SK-N-SH (cell line): ENCODE data around the gene SLC35C1. TPM values are rescaled to one million over a fixed set of nuclear protein-coding genes. Genes with fewer than 3 reads are reported as not detected.

Experiments used
- CTCF ChIA-PET: fragments of 300-600, 350-600 bp; formaldehyde crosslinking; extraction: SDS; loops from one replicate; lab custom pipeline; 2021; lab: Yijun Ruan, JAX
- POLR2A ChIA-PET: fragments of 350-600 bp; sonication (Branson Sonifier 250); formaldehyde crosslinking; extraction: SDS; loops from one replicate; lab custom pipeline; 2020; ENCODE audit warnings: antibody characterized with exemption, inconsistent platforms; lab: Yijun Ruan, JAX
- DNase-seq: peaks from one replicate; pipeline ENCODE4 v3.0.0; 2012
- H2AFZ ChIP-seq: fragments of 200-600 bp; sonication (generic); 2 replicates; pipeline ENCODE4 v1.8.1; 2016; ENCODE audit warnings: antibody characterized with exemption, mild to moderate bottlenecking, low read depth
- H3F3A ChIP-seq: fragments of 200-600 bp; sonication (generic); replicated peaks from 2 replicates; pipeline ENCODE3; 2016; ENCODE audit warnings: antibody characterized with exemption, mild to moderate bottlenecking; ENCODE audit not compliant: insufficient read depth
- H3K27ac ChIP-seq, 2 experiments: fragments of 200-500 bp in 1 of 2; fragments of 200-600 bp in 1 of 2; sonication (Bioruptor generic) in 1 of 2; sonication (generic), shearing (Covaris generic) in 1 of 2; 2 replicates each; pipeline versions ENCODE4 v1.5.1 to v1.6.1; 2014 to 2016; ENCODE audit warnings: low read depth in 2 of 2, inconsistent platforms in 1 of 2, low read length in 1 of 2, mild to moderate bottlenecking in 1 of 2, mixed read lengths in 1 of 2
- H3K27me3 ChIP-seq: fragments of 200-600 bp; sonication (generic), shearing (Covaris generic); 2 replicates; pipeline ENCODE4 v1.6.1; 2016; ENCODE audit warnings: mixed run types; ENCODE audit not compliant: insufficient read depth
- H3K36me3 ChIP-seq, 2 experiments: fragments of 200-500 bp in 1 of 2; fragments of 200-600 bp in 1 of 2; sonication (Bioruptor generic) in 1 of 2; sonication (generic) in 1 of 2; replicated peaks in 1 of 2; 2 replicates each; pipeline versions ENCODE3 to v1.5.1; 2014 to 2016; ENCODE audit warnings: low read length in 1 of 2, mild to moderate bottlenecking in 1 of 2; ENCODE audit not compliant: insufficient read depth in 2 of 2, control insufficient read depth in 1 of 2
- H3K4me1 ChIP-seq, 2 experiments: fragments of 200-500 bp in 1 of 2; fragments of 200-600 bp in 1 of 2; sonication (Bioruptor generic) in 1 of 2; sonication (generic), shearing (Covaris generic) in 1 of 2; 2 replicates each; pipeline versions ENCODE4 v1.5.1 to v1.6.1; 2014 to 2016; ENCODE audit warnings: low read depth in 1 of 2, low read length in 1 of 2, mixed run types in 1 of 2; ENCODE audit not compliant: insufficient read depth in 2 of 2, control insufficient read depth in 1 of 2
- H3K4me2 ChIP-seq: fragments of 200-600 bp; sonication (generic), shearing (Covaris generic); 2 replicates; pipeline ENCODE4 v1.6.1; 2017; ENCODE audit warnings: mixed run types
- H3K4me3 ChIP-seq, 2 experiments: fragments of 200-500 bp in 1 of 2; fragments of 200-600 bp in 1 of 2; sonication (Bioruptor generic) in 1 of 2; sonication (generic), shearing (Covaris generic) in 1 of 2; 2 replicates each; pipeline versions ENCODE4 v1.5.1 to v1.8.1; 2014 to 2016; ENCODE audit warnings: low read depth in 2 of 2, inconsistent platforms in 1 of 2, low read length in 1 of 2, mild to moderate bottlenecking in 1 of 2, mixed read lengths in 1 of 2, moderate library complexity in 1 of 2
- H3K79me2 ChIP-seq: fragments of 200-600 bp; sonication (generic); 2 replicates; pipeline ENCODE4 v1.8.1; 2017; ENCODE audit warnings: mild to moderate bottlenecking; ENCODE audit not compliant: insufficient read depth
- H3K9ac ChIP-seq: fragments of 200-600 bp; sonication (generic); 2 replicates; pipeline ENCODE4 v1.6.1; 2017; ENCODE audit warnings: mixed run types
- H3K9me2 ChIP-seq: fragments of 200-600 bp; sonication (generic); 2 replicates; pipeline ENCODE4 v1.6.1; 2017; ENCODE audit warnings: mixed run types
- H3K9me3 ChIP-seq: fragments of 200-600 bp; sonication (generic); 2 replicates; pipeline ENCODE4 v1.6.1; 2017; ENCODE audit warnings: mixed run types, mild to moderate bottlenecking, moderate library complexity
- H4K20me1 ChIP-seq: fragments of 200-600 bp; sonication (generic); 2 replicates; pipeline ENCODE4 v1.6.1; 2017; ENCODE audit warnings: mild to moderate bottlenecking, mixed run types; ENCODE audit not compliant: insufficient read depth
- ELF1 ChIP-seq: IDR thresholded peaks from 2 replicates; pipeline ENCODE4 v1.4.0; 2012
- EZH2phosphoT487 ChIP-seq: fragments of 200-600 bp; sonication (generic); IDR thresholded peaks from 2 replicates; pipeline ENCODE4 v1.6.1; 2017; ENCODE audit warnings: low read depth, mixed run types, mild to moderate bottlenecking, antibody characterized with exemption, moderate library complexity, borderline replicate concordance
- FOSL2 ChIP-seq: IDR thresholded peaks from 2 replicates; pipeline ENCODE4 v1.4.0; 2012; ENCODE audit warnings: low read depth, mild to moderate bottlenecking, moderate library complexity, borderline replicate concordance
- FOXJ3 ChIP-seq: sonication (generic); formaldehyde crosslinking; IDR thresholded peaks from 2 replicates; pipeline ENCODE4 v1.5.1; 2020; ENCODE audit warnings: mild to moderate bottlenecking, missing genetic modification reagents
- FOXM1 ChIP-seq: IDR thresholded peaks from 2 replicates; pipeline ENCODE4 v1.4.0; 2012; ENCODE audit warnings: low read depth, mild to moderate bottlenecking
- GABPA ChIP-seq: IDR thresholded peaks from 2 replicates; pipeline ENCODE4 v1.4.0; 2012; ENCODE audit warnings: low read depth, mild to moderate bottlenecking
- JUND ChIP-seq: IDR thresholded peaks from 2 replicates; pipeline ENCODE4 v1.4.0; 2012
- MEF2A ChIP-seq: IDR thresholded peaks from 2 replicates; pipeline ENCODE4 v1.4.0; 2012; ENCODE audit warnings: low read depth, borderline replicate concordance
- MXI1 ChIP-seq: IDR thresholded peaks from 2 replicates; pipeline ENCODE4 v1.6.1; 2012; ENCODE audit warnings: mild to moderate bottlenecking, low read depth, low read length, improper control_type of control experiment
- NFIC ChIP-seq: IDR thresholded peaks from 2 replicates; pipeline ENCODE4 v1.4.0; 2012; ENCODE audit warnings: borderline replicate concordance
- NRF1 ChIP-seq: IDR thresholded peaks from 2 replicates; pipeline ENCODE4 v1.6.1; 2012; ENCODE audit warnings: low read depth, mild to moderate bottlenecking, low read length
- PBX3 ChIP-seq: IDR thresholded peaks from 2 replicates; pipeline ENCODE4; 2012
- POLR2AphosphoS5 ChIP-seq: IDR thresholded peaks from 2 replicates; pipeline ENCODE4 v1.6.1; 2012; ENCODE audit warnings: low read depth, low read length
- RAD21 ChIP-seq: IDR thresholded peaks from 2 replicates; pipeline ENCODE4 v1.6.1; 2012; ENCODE audit warnings: mild to moderate bottlenecking, low read length
- REST ChIP-seq: IDR thresholded peaks from 2 replicates; pipeline ENCODE4 v1.6.1; 2012; ENCODE audit warnings: mild to moderate bottlenecking, low read depth, low read length, moderate library complexity
- RXRA ChIP-seq: IDR thresholded peaks from 2 replicates; pipeline ENCODE4 v1.4.0; 2012; ENCODE audit warnings: low read depth, mild to moderate bottlenecking, borderline replicate concordance
- SIN3A ChIP-seq: IDR thresholded peaks from 2 replicates; pipeline ENCODE4 v1.6.1; 2012; ENCODE audit warnings: low read depth, mild to moderate bottlenecking, low read length, moderate library complexity, borderline replicate concordance
- SMC3 ChIP-seq: IDR thresholded peaks from 2 replicates; pipeline ENCODE4 v1.6.1; 2012; ENCODE audit warnings: low read depth, low read length, improper control_type of control experiment
- TAF1 ChIP-seq: IDR thresholded peaks from 2 replicates; pipeline ENCODE4 v1.6.1; 2012; ENCODE audit warnings: low read depth, mild to moderate bottlenecking, low read length, moderate library complexity, borderline replicate concordance
- TCF12 ChIP-seq: IDR thresholded peaks from 2 replicates; pipeline ENCODE4 v1.4.0; 2012
- TEAD4 ChIP-seq: IDR thresholded peaks from 2 replicates; pipeline ENCODE4 v1.4.0; 2012; ENCODE audit warnings: mild to moderate bottlenecking, borderline replicate concordance; ENCODE audit not compliant: insufficient read depth
- USF1 ChIP-seq: IDR thresholded peaks from 2 replicates; pipeline ENCODE4 v1.4.0; 2012; ENCODE audit warnings: low read depth, borderline replicate concordance
- YY1 ChIP-seq: IDR thresholded peaks from 2 replicates; pipeline ENCODE4 v1.4.0; 2012; ENCODE audit warnings: low read depth, mild to moderate bottlenecking
- ZBTB33 ChIP-seq: IDR thresholded peaks from 2 replicates; pipeline ENCODE4 v1.4.0; 2012; ENCODE audit warnings: low read depth, borderline replicate concordance
- WGBS: methylation state at CpG from one replicate; pipeline ENCODE4 v1.1.6; 2017; ENCODE audit warnings: low lambda C conversion rate; 5-methylcytosine and 5-hydroxymethylcytosine counted together
- polyA plus RNA-seq, 3 experiments: library from polyadenylated mRNA; depleted of rRNA; stranded (reverse); fragments of >200 nt; gene quantifications; 2 replicates each; pipeline ENCODE4 v1.2.3, GENCODE V29; 2012
- TF ChIP-seq, protein P1 (sequence below): IDR thresholded peaks from 2 replicates; pipeline ENCODE4 v1.4.0; 2012; ENCODE audit warnings: low read depth
- TF ChIP-seq, protein P2 (sequence below): fragments of 150-350 bp; IDR thresholded peaks from 2 replicates; pipeline ENCODE4 v1.6.1; 2016; ENCODE audit warnings: mild to moderate bottlenecking, low read depth, low read length

SLC35C1 gene
- 6.2 and 6.5 TPM in 2 replicates for polyA plus RNA-seq (2012; rRNA removed)
- polyA plus RNA-seq (2012; cell fraction: cytosol; rRNA removed): 4.0 and 6.1 TPM in 2 replicates
- polyA plus RNA-seq (2012; cell fraction: nucleus; rRNA removed): 5.0 and 6.0 TPM in 2 replicates

- Histone ChIP-seq H3K4me3 (peak within 1 kb of the TSS; percentile 66 to 95), H3K27ac (peak within 1 kb of the TSS; percentile 78 to 85), H4K20me1 (peaks cover 37% of the 10 kb centered on the region), H3K27me3 (no peaks in the 10 kb centered on the region), H3F3A (peaks cover 3% of the 10 kb centered on the region), H3K9me2 (no peaks in the 10 kb centered on the region), H3K4me1 (peaks cover 9 to 25% of the 10 kb centered on the region in 2 experiments; a peak in 2 of 4 replicates), H3K9ac (peak within 1 kb of the TSS; percentile 98), H3K79me2 (peaks cover 45% of the 10 kb centered on the region), H2AFZ (peak within 1 kb of the TSS; percentile 91), H3K36me3 (peaks cover 11% of the 10 kb centered on the region in 2 experiments), H3K4me2 (peak within 1 kb of the TSS; percentile 98), H3K9me3 (no peaks in the 10 kb centered on the region)
- ChIA-PET CTCF (interaction anchor here (0.6 to 3.5 kb wide), 3 partner anchors 9 to 161 kb away, joined by 3 to 18 read pairs (median 3); no protein-coding TSS in a partner anchor), POLR2A (interaction anchor here (0.6 kb wide), 1 partner anchor 143 kb away, joined by 3 read pairs; no protein-coding TSS in a partner anchor)
- WGBS: 1% methylated on average over 11 of the region's 49 CpGs
- DNase-seq: peak; percentile 98
- no peak for TF ChIP-seq JUND
- TF ChIP-seq POLR2AphosphoS5: peak; percentile 79
- no peak; the same call in 1 of the 2 replicates for TF ChIP-seq NFIC
- TF ChIP-seq TCF12: no peak
- TF ChIP-seq, protein P1, sequence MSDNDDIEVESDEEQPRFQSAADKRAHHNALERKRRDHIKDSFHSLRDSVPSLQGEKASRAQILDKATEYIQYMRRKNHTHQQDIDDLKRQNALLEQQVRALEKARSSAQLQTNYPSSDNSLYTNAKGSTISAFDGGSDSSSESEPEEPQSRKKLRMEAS: peak; percentile 88; the same call in 1 of the 2 replicates
- no peak for TF ChIP-seq FOXM1
- 0 out of 2 replicates have a peak, but pooled peaks have one; percentile 47 for TF ChIP-seq SIN3A
- no peak for TF ChIP-seq NRF1
- TF ChIP-seq SMC3: no peak
- no peak for TF ChIP-seq YY1
- TF ChIP-seq ELF1: peak; percentile 85
- no peak for TF ChIP-seq EZH2phosphoT487
- no peak for TF ChIP-seq REST
- TF ChIP-seq FOSL2: no peak
- no peak for TF ChIP-seq TEAD4
- peak; percentile 57; the same call in 1 of the 2 replicates for TF ChIP-seq GABPA
- TF ChIP-seq ZBTB33: no peak
- no peak for TF ChIP-seq RAD21
- TF ChIP-seq MEF2A: no peak
- TF ChIP-seq RXRA: no peak
- TF ChIP-seq MXI1: peak; percentile 91
- TF ChIP-seq TAF1: peak; percentile 80
- TF ChIP-seq FOXJ3 (CRISPR knock-in tag): no peak
- TF ChIP-seq PBX3: no peak
- peak; percentile 75 for TF ChIP-seq USF1
- TF ChIP-seq, protein P2, sequence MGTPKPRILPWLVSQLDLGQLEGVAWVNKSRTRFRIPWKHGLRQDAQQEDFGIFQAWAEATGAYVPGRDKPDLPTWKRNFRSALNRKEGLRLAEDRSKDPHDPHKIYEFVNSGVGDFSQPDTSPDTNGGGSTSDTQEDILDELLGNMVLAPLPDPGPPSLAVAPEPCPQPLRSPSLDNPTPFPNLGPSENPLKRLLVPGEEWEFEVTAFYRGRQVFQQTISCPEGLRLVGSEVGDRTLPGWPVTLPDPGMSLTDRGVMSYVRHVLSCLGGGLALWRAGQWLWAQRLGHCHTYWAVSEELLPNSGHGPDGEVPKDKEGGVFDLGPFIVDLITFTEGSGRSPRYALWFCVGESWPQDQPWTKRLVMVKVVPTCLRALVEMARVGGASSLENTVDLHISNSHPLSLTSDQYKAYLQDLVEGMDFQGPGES: no peak
These were observed at the start of gene SLC35C1 for GRCh38 chr11:45804761-45805304. TSS of gene SLC35C1 (plus strand) at chr11:45805149. CDS start at chr11:45805802, 653 bp downstream.
